ENCODE data around the gene ERI3. TPM values are rescaled to one million over a fixed set of nuclear protein-coding genes. Genes with fewer than 3 reads are reported as not detected.
A peak's percentile ranks its signal among the peaks of the same experiment; 100 is the strongest.

The ERI3 gene
- total RNA-seq, 2 experiments from 2014 or later = 42.3 to 43.3 TPM

DNA sequence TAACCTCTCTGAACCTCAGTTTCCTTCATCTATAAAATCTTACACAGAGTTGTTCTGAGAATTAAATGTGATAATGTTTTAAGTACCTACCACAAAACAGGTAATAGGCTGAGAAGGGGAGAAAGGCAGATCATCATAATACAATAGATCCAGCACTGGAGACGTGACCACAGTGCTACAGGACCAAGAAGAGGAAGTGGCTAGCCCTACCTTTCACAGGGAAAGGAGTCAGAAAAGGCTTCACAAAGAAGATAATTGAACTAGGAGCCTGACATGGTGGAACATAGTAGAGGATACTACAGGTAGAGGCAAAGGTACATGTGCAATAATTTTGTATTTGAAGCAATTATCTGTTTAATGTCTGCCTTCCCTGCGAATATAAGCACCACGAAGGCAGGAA lies 45.1 kb downstream of the ERI3 start:
- TF ChIP-seq, protein P1, sequence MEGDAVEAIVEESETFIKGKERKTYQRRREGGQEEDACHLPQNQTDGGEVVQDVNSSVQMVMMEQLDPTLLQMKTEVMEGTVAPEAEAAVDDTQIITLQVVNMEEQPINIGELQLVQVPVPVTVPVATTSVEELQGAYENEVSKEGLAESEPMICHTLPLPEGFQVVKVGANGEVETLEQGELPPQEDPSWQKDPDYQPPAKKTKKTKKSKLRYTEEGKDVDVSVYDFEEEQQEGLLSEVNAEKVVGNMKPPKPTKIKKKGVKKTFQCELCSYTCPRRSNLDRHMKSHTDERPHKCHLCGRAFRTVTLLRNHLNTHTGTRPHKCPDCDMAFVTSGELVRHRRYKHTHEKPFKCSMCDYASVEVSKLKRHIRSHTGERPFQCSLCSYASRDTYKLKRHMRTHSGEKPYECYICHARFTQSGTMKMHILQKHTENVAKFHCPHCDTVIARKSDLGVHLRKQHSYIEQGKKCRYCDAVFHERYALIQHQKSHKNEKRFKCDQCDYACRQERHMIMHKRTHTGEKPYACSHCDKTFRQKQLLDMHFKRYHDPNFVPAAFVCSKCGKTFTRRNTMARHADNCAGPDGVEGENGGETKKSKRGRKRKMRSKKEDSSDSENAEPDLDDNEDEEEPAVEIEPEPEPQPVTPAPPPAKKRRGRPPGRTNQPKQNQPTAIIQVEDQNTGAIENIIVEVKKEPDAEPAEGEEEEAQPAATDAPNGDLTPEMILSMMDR (IDR thresholded peaks at IDR 0.05) = no peak
- intact Hi-C loops (cut with micrococcal nuclease) = no loop called here

DNA sequence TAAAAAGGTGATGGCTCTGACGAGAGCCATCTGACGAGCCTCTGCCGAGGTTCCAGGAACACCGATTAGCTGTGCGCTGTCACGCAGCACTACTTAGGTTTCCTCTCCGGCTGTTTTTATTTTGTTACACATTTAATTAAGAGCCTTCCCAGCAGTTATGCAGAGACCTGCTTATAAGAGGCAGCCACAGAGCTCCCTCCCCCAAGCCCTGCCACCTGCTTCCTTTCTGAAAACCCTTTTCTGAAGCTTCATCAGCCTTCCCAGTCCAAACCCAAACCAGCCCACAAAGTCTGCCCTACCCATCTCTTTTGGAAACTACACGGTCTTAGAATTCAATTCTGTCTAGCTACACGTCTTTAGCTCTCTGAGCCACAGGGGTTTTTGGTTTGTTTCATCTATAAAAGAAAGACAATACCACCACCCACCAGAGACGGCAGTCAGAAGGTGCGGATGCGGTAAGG lies 49.1 kb downstream of the ERI3 start:
- intact Hi-C loops (cut with micrococcal nuclease) = no loop called here
- CTCF ChIA-PET = interaction anchor here (0.9 to 5.1 kb wide), 6 partner anchors 10 to 93 kb away, joined by 3 to 22 read pairs (median 4); partner anchors contain the start of gene DMAP1

More for the DNA sequence above, 45.1 kb downstream of the ERI3 start:
- Mint-ChIP-seq H3K4me1 (ENCODE audit: low read depth) (peaks cover 21% of the 10 kb centered on the region), H3K9me3 (no peaks in the 10 kb centered on the region), H3K27me3 (no peaks in the 10 kb centered on the region), H3K27ac (no peak overlapping the region), H3K4me3 (no peak overlapping the region), H3K36me3 (ENCODE audit: low read depth) (peaks cover 34% of the 10 kb centered on the region)
- CTCF ChIA-PET = no interaction called here
- no peak for DNase-seq
- ATAC-seq = no peak
- POLR2A ChIA-PET = no interaction called here

DNA sequence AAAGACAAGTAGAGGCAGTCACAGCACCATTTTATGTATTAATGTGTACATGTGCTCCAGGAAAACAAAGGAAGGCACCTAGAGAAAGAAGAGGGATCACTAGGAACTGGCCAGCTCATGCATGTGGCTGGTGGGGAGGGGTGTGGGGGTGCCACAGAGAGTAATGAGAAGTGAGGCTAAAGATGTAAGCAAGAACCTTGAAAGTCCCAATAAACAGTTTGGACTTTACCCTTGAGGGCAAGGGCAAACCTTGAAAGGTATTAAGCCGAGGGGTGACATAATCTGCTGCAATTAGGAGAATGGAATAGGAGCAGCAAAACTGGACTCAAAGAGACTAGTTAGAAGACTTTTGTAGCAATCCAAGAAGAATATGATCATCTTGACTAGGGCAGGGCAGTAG lies 51.5 kb downstream of the ERI3 start:
- no peak for ATAC-seq
- no peak overlapping the region for H3K27ac Mint-ChIP-seq
- CTCF ChIA-PET = no interaction called here

More for the DNA sequence above, 49.1 kb downstream of the ERI3 start:
- Mint-ChIP-seq H3K4me3 (peak overlapping the region; percentile 4), H3K36me3 (ENCODE audit: low read depth) (peaks cover 52% of the 10 kb centered on the region), H3K9me3 (no peaks in the 10 kb centered on the region), H3K4me1 (ENCODE audit: low read depth) (peaks cover 24% of the 10 kb centered on the region), H3K27me3 (no peaks in the 10 kb centered on the region), H3K27ac (peak overlapping the region; percentile 90)
- DNase-seq = peak; percentile 68
- TF ChIP-seq, protein P1 (IDR thresholded peaks at IDR 0.05) = no peak
- peak; percentile 93 for ATAC-seq
- POLR2A ChIA-PET = no interaction called here

DNA sequence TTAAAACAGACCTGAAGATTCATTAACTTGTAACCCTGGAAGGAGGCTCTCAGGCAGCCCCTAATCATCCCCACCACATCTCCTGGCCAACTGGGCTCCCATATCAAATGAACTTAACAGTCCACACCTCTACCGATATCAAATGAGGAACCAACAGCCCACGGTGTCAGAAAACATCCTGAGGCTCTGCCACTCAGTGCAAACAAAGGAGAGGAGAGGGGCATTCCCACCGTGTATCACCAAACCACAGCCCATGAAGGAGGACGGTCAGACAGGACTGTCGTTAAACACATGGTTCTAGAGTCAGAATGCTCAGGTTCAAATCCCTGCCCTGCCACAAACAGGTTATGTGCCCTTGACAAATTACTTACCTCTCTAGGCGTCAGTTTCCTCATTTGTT lies 52.5 kb downstream of the ERI3 start:
- H3K9me3 Mint-ChIP-seq = no peaks in the 10 kb centered on the region
- no peak for DNase-seq
- H3K27me3 Mint-ChIP-seq = no peaks in the 10 kb centered on the region
- ChIA-PET POLR2A (no interaction called here), CTCF (no interaction called here)
- TF ChIP-seq, protein P1 (IDR thresholded peaks at IDR 0.05) = no peak
- intact Hi-C loops (cut with micrococcal nuclease) = no loop called here
- ATAC-seq = no peak
- H3K4me1 Mint-ChIP-seq (ENCODE audit: low read depth) = peaks cover 22% of the 10 kb centered on the region
- no peak overlapping the region for H3K4me3 Mint-ChIP-seq
- peaks cover 44% of the 10 kb centered on the region for H3K36me3 Mint-ChIP-seq (ENCODE audit: low read depth)
- no peak overlapping the region for H3K27ac Mint-ChIP-seq

More for the DNA sequence above, 51.5 kb downstream of the ERI3 start:
- no peak for DNase-seq
- no peak overlapping the region for H3K4me3 Mint-ChIP-seq
- intact Hi-C loops (cut with micrococcal nuclease) = no loop called here
- POLR2A ChIA-PET = no interaction called here
- H3K36me3 Mint-ChIP-seq (ENCODE audit: low read depth) = peaks cover 46% of the 10 kb centered on the region
- H3K27me3 Mint-ChIP-seq = no peaks in the 10 kb centered on the region
- TF ChIP-seq, protein P1 (IDR thresholded peaks at IDR 0.05) = no peak
- H3K9me3 Mint-ChIP-seq = no peaks in the 10 kb centered on the region
- peaks cover 24% of the 10 kb centered on the region for H3K4me1 Mint-ChIP-seq (ENCODE audit: low read depth)

DNA sequence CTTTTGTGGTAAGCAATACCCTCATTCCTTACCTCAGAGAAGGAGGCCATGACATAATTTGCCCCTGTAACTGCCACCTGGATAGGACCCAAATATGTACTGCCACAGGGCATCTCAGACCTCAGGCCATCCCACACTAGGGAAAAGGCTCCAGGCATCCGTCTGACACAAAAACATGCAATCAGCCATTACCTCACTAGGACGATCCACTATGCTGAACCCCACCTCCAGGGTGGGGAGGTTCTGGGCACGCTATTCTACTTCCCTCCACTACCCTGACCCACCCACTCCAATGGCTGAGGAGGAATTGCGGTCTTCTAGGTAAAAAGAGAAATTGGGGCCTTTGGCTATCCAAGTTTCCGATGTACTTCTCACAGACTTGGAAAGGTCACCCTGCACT lies 53.6 kb downstream of the ERI3 start:
- Mint-ChIP-seq H3K27me3 (no peaks in the 10 kb centered on the region), H3K4me1 (ENCODE audit: low read depth) (peaks cover 17% of the 10 kb centered on the region), H3K36me3 (ENCODE audit: low read depth) (peaks cover 37% of the 10 kb centered on the region), H3K4me3 (no peak overlapping the region), H3K27ac (no peak overlapping the region), H3K9me3 (no peaks in the 10 kb centered on the region)
- TF ChIP-seq, protein P1 (IDR thresholded peaks at IDR 0.05) = no peak
- DNase-seq (no peak), ATAC-seq (no peak)
- intact Hi-C loops (cut with micrococcal nuclease) = no loop called here
- ChIA-PET CTCF (no interaction called here), POLR2A (no interaction called here)
